SK-N-SH (cell line): Measurements from ENCODE around the gene CMC2.

Experiments used
- CTCF ChIP-seq: fragments of 200-600 bp; sonication (generic); IDR thresholded peaks from 2 replicates; pipeline ENCODE4 v1.6.1; 2017; ENCODE audit warnings: antibody characterized with exemption, mild to moderate bottlenecking, moderate library complexity
- FOSL2 ChIP-seq: IDR thresholded peaks from 2 replicates; pipeline ENCODE4 v1.4.0; 2012; ENCODE audit warnings: low read depth, mild to moderate bottlenecking, moderate library complexity, borderline replicate concordance
- FOXM1 ChIP-seq: IDR thresholded peaks from 2 replicates; pipeline ENCODE4 v1.4.0; 2012; ENCODE audit warnings: low read depth, mild to moderate bottlenecking
- POLR2AphosphoS5 ChIP-seq: IDR thresholded peaks from 2 replicates; pipeline ENCODE4 v1.6.1; 2012; ENCODE audit warnings: low read depth, low read length
- TF ChIP-seq, protein P1 (sequence below): IDR thresholded peaks from 2 replicates; pipeline ENCODE4 v1.4.0; 2012; ENCODE audit warnings: low read depth, borderline replicate concordance
- TF ChIP-seq, protein P2 (sequence below): IDR thresholded peaks from 2 replicates; pipeline ENCODE4 v1.6.1; 2012; ENCODE audit warnings: mild to moderate bottlenecking, low read depth, low read length, moderate library complexity

DNA sequence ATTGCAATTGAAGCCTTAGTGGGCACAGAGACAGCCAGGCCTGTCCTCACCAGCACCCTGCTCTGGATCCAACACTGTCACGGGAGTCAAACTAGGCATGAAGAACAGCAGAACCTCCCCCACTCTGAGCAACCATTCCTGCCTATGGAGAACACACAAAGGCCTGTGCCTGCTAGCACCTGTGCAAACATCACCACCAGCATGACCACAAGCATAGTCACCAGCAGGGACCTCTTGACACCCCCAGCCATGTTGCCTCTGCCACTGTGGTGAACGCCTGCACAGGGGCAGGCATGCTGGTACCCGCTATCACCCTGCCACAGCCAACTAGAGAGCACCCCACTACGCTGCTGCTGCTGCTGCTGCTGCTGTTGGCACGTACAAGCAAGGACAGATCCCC is 51.7 kb downstream of the CMC2 start:
- no peak for TF ChIP-seq FOXM1
- no peak for TF ChIP-seq CTCF
- TF ChIP-seq FOSL2 = no peak
- TF ChIP-seq, protein P1, sequence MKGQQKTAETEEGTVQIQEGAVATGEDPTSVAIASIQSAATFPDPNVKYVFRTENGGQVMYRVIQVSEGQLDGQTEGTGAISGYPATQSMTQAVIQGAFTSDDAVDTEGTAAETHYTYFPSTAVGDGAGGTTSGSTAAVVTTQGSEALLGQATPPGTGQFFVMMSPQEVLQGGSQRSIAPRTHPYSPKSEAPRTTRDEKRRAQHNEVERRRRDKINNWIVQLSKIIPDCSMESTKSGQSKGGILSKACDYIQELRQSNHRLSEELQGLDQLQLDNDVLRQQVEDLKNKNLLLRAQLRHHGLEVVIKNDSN = no peak
- TF ChIP-seq, protein P2, sequence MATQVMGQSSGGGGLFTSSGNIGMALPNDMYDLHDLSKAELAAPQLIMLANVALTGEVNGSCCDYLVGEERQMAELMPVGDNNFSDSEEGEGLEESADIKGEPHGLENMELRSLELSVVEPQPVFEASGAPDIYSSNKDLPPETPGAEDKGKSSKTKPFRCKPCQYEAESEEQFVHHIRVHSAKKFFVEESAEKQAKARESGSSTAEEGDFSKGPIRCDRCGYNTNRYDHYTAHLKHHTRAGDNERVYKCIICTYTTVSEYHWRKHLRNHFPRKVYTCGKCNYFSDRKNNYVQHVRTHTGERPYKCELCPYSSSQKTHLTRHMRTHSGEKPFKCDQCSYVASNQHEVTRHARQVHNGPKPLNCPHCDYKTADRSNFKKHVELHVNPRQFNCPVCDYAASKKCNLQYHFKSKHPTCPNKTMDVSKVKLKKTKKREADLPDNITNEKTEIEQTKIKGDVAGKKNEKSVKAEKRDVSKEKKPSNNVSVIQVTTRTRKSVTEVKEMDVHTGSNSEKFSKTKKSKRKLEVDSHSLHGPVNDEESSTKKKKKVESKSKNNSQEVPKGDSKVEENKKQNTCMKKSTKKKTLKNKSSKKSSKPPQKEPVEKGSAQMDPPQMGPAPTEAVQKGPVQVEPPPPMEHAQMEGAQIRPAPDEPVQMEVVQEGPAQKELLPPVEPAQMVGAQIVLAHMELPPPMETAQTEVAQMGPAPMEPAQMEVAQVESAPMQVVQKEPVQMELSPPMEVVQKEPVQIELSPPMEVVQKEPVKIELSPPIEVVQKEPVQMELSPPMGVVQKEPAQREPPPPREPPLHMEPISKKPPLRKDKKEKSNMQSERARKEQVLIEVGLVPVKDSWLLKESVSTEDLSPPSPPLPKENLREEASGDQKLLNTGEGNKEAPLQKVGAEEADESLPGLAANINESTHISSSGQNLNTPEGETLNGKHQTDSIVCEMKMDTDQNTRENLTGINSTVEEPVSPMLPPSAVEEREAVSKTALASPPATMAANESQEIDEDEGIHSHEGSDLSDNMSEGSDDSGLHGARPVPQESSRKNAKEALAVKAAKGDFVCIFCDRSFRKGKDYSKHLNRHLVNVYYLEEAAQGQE = no peak
- no peak for TF ChIP-seq POLR2AphosphoS5
